Stimulated activated CD8-positive, alpha-beta memory T cell treated with anti-CD3 and anti-CD28 coated beads, Interleukin-4, amount 100 ng/mL, for 1 hour (primary cell): ENCODE data around the gene APBB2.

ENCODE experiments used
- DNase-seq, 2 donors: peaks; one replicate each; pipeline ENCODE4 v3.0.0-alpha.2; 2020; ENCODE audit warnings: low read depth in 2 of 2, low spot score in 1 of 2

Gene APBB2

DNA sequence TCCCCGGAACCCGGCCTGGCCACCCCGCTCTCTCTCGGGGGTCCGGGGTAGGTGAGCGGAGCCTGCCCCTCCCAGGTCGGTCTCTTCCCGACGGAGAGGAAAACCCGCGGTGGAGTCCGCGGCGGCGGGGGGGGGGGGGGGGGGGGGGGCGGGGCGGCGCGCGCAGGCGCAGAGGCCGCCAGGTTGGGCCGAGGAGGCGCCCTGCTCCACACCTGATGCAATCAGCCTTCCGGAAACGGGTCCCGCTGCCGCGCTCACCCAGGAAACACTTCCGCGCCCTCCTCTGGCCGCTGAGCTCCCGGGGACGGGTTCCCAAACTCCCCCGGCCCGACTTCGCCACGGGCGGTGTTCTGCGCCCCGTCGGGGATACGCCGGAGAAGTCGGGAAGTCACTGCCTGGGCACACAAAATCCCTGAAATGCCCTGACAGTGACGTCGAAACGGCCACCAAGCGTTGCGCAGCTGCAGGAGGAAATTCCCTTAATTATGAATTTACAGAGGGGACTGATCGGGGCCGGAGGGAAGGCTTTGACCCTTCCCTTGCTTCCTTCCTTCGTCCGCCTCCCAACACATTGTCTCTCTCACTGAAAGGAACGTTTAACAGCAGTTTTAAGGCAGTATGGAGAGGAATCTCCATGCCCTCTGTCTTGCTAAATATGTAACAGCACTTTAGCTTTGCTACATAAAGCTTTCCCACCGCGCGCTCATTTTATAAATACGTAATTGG lies 2.1 kb upstream of the APBB2 start:
- DNase-seq, result no peak

DNA sequence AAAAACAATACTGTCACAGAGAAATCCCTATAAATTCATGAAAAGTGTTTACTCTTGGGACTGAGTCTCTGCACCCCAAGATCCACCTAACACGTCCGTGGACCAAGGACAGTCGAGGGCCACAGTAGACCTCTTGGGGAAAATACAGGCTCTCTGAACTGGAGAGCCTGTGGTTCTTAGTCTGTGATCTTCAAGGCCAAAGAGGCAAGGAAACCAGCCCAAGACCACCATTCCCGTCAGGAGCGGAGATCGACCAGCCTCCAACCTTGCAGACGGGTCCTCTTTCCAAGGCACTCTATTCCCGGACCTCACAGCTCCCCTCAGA lies 1.6 kb upstream of the APBB2 start:
- no peak for DNase-seq

DNA sequence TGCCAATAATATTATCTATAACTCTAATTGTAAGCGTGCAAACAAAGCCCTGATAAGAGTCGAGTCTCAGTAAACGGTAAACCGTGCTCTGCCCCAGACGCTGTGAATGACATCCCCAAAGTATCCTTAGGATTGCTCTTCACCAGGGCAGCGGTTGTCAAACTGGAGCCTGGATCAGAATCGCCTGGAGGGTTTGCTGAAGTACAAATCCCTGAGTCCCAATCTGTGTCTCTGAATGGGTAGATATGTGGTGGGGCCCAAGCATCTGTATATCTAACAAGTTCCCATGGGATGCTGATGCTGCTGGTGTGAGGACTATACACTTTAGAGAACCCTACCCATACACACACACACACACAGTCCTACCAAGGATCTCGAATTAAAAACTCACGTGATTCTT lies 813 bp upstream of the APBB2 start:
- DNase-seq, result no peak

DNA sequence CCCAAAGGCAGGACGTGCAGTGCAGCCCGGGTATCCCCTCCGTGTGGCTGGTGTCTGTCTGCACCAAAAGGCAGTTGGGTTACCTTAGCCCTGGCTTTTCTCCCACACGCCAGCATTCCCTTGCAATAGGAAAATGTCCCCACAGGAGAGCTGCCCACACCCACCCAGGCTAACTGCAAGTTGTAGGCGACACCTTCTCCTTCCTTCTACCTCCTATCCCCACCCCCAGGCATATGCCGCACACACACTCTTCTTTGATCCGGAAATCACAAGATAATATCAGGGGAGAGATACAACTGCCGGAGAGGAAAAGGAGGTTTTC lies 444 bp upstream of the APBB2 start:
- no peak for DNase-seq

DNA sequence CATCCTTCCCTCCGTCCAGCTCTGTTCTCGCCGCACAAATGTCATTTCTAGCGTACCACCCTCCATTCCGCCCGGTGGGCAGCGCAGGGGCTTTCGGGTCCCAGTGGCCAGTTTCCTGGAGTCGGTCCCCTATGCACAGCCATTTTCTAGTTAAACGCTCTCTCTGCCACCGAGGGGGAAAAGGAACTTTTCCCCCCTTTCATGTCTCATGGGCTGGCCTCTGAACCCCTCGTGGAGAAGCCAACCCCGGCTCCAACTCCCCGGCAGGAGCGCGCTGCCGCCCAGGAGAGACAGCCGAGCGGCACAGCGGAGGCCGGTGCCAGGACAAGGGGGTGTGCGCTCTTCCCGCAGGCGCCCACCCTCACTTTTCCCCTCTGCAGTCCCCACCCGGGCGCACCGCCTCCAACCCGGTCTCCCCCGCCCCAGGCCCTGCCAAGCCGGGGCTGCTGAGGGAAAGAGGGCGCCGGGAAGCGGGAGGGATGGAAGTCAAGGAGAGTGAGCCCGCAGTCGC lies 662 bp downstream of the APBB2 start:
- no peak for DNase-seq

DNA sequence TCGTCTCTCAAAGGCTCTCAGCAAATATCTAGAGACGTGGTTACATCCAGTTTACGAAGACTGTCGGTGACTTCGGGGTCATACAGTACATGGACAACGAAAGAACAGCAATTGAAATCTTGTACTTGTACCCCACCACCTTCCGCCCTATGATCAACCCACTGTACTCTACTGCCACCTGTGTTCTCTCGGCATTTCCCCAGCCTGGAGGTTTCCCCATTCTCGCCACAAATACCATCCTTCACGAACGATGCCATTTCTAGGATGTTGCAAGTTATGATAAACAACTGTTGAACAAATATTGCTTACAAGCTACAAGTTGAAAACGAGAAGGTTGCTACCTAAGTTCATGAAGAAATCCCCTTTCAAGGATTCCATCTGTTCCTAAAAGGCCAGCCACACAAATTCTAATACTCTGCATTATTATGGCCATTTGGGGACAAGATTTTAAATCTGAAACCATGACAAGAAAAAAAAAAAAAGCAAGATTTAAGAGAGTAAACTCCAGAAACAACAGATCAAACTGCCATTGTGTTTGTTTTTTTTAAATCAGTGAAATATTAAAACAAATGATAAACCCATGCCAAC lies 1.6 kb downstream of the APBB2 start:
- DNase-seq, result no peak

DNA sequence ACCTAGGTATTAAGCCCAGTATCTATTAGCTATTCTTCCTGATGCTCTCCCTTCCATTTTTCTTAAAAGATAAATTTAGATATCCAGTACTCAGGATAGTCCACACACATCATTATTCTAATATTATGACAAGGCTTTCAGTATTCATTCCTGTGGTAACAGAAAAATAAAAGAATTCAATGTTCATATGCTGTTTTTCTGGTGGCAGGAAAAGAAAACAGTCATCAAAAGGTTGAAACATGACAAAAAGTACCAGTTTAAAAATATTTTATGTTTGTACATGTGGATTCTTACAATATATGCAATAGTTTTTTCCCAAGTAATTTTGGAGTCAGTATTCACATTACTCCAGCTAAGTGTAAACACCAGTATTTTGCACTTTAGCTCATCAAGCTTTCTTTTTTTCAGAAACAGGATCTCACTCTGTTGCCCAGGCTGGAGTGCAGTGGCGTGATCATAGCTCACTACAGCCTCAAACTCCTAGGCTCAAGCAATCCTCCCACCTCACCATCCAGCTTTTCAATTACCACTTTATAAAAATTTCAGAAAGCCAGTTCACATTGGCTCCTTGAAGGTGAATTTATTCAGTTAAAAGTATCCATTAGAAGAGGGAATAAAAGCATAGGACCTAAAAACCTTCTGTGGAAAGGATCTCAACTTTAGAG lies 2.3 kb downstream of the APBB2 start:
- no peak for DNase-seq

DNA sequence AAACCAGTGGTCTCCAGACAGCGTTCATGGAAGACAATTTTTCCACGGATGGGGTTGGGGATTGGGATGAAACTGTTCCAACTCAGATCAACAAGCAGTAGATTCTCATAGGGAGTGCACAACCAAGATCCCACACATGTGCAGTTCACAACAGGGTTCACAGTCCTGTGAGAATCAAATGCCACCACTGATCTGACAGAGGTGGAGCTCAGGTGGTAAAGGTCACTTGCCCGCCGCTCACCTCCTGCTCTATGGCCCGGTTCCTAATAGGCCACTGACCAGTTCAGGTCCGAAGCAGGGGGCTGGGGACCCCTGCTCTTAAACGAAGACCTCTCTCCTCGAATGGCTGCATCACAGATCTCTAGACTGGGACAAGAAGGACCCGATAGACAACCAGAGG lies 4.4 kb downstream of the APBB2 start:
- DNase-seq, result no peak

DNA sequence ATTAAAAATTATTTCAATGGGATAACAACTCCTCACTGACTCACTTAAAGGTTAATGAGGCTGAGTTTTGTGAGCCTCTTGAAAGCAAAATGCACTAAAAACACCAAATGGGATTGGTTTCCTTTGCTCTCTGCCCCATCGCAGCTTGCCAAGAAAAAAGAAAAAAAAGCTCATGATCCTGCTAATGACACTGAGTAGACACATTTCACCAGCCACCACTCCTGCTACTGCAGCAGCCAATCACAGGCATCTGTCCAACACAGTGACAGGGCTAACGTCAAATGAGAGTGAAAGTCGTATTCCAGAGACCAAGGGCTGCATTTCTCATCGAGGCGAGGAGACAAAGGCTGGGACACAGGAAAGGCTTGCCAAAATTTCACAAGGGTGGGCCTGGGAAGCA lies 5.2 kb downstream of the APBB2 start:
- DNase-seq, result no peak

DNA sequence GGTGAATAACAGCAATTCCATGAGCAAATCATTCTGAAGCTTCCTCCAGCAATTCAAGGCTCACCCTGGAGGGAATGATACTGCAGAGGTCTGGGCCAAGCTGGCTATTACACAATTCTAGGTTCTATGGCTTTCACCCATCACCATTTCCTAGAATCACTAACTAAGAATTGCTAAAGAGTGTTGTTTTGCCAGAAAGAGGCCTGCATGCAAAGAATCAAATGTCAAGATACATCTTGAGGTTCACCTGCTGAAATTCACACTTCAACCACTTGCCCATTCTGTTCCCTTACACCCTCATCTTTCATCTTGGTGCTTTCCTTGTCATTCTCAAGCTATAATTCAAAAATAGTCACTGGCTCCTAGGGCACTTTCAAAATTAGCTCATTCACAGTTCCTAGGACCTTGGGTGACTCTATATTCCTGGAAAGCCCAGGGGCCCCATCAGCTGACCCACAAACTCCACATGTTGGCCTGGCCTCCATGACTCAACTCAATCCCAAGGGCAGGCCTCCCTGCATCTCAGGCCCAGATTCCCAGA lies 7.0 kb downstream of the APBB2 start:
- no peak for DNase-seq

DNA sequence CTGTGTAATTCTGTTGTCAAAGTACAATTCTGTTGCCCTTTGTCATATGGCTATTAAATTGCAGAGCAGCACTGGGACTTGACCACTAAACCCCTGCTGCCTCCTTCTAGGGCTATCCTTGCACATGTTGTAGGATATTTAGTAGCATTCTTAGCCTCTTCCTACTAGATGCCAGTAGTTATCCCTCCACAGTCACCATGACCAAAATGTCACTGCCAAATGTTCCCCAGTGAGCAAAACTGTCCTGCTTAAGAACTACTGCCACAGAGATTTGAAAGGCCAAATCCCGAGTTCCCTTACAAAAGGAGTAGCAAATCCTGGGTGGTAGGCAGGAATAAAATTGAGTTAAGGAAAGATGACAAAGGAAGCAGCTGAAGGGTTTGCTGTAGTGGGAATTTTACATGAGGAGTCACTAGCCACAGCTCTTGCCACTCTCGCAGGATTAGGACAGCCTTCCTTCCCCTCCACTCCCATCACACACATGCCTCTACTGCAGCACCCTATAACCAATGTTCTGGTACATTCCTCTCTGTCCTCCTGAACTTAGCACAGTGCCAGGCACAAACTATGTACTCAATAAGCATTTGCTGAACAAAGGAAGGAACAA lies 8.4 kb downstream of the APBB2 start:
- DNase-seq, result no peak

DNA sequence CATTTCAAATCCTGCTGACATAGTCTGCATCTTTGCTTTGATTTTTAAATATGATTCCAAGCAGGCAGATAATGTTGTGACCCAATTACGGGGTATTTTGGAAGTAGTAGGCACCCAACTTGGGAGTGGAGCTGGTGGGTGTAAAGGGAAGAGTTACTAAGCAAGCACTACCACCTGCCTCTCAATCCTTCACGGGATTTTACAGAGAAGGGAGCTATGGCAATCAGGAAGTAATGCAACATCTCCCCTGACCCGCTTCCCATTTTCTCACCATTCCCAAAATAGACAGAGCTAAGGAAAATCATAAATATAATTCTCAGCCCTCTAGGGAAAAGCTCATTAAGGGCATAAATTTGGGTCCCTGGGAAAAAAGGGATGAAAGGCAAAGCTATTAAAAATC lies 9.2 kb downstream of the APBB2 start:
- DNase-seq, result no peak

DNA sequence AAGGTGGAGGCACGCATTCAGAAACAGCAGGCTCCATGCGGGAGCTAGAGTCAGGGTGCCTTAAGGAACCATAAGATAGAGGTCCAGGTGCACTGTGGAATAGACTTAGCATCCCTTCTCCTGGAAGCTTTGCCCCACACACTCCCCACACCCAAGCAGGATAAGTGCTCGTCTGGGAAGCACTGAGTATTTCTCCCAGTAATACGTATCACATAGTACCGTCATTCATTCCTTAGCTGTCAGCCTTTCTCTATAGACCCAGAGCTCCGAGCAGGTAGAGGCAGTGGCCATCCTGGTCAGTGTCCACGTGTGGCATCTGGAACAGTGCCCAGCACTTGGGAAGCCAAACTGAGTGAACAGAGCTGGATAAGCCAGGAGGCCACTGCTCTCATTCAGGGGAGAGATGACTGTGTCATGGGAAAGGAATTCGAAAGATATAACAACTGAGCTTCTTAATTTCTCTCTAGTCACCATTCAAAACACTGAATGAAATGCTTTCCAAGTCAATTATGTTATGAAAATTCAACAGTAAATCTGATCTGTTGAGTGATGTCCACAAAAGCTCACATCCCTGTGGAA lies 9.9 kb downstream of the APBB2 start:
- no peak for DNase-seq

DNA sequence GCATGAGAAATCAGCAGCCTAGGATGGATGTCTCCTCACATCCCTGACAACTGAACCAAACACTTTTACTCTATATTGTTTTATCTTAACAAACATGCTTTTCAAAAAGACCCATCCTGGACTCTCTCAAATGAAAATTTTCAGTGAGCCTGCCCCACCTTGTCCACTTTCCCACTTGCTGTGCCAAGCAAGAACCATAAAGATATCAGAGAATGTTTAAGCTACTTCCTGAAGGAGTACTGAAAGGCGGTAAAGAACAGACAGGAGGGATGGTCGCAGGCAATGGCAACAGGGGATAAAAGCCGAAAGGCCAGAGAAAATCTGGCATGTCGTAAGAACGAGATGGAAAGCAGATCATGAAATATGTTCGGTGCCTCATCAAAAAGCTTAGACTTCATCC lies 10.5 kb downstream of the APBB2 start:
- no peak for DNase-seq

DNA sequence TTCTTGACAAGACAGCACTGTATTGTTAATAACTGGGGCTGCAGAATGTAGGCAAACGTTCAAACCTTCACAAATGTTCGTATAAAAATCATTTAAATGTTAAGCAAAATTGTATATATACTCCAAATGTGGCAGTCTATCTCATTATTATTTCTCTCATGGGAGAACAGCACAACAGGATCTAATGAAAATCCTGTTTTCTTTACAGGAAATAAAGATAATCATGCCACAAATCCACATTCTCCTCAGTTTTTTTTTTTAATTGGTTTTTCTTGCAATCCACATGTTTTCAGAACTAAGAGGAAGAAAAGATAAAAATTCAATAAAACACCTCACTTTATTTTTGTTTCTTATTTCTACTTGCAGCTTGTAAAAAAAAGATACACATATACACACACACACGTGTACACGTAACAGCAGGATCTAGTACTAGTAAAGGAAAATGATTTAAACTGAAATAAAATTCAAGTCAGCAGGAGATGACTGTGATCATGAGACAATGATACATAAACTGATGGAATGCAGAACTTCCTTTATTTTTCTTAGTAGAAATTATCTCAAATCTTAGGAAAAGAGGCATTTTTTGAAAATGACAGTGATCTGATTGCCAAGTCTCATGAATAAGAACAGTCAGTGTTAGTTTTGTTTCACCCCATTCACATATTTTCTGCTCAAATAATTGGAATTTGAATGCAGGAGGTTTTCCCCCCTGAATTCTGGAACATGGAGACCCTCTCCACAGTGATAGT lies 11.3 kb downstream of the APBB2 start:
- no peak for DNase-seq

DNA sequence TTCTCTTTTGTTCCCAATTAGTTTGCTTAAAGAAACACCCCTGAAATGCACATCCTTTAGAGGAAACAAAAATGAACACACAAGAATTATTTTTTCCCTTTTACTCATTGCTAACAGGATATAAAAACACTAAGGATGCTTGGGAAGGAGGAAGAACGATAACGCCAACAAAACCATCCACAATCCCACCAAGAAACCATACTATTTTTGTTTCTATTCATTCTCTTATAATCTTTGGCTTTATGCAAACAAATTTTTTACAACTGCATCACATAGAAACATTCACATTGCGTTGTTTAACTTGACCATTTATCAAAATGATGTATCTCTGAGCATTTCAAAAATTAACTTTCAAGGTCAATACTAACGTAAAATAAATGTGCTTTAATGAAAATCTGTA lies 12.0 kb downstream of the APBB2 start:
- DNase-seq, result no peak

DNA sequence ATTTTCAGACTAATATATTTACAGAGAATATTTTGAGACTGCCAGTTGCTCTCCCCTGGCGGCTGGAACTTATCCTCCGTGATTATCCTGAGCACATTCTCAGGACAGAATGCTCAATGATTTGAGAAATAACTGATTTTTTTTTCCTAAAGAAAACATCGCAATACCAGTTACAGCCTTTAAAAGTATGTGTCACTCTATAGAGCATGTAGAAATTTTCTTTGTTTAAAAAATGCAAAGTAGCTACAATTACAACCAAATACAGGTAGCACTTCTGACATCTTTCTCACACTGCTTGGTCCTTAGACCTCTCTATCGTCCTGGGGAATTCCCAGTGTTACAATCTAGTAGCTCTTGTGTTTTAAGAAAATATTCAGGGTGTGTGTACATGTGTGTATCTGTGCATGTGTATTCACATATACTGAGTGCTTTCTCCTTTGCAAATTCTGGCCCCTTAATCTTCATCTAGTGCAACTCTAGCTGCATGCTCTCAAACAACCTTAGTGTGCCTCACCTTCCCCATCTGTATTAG lies 13.8 kb downstream of the APBB2 start:
- DNase-seq, result no peak

DNA sequence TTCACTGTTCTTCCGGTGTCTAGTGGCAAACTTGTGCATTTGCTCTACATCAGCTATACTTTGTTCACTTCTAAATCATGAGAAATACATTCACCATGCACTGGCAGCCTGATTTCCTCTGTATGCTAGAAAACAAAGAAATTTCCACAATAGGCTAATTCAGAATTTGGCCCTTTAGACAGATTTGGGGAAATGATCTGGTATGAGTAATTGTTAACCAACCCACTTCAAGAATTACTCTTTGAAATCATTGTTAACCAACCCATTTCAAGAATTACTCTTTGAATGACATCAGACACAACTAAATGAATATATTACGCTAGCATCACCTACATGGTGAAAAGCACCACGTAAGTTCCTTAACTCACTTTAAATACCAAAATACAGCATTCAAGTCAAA lies 14.6 kb downstream of the APBB2 start:
- DNase-seq, result no peak

DNA sequence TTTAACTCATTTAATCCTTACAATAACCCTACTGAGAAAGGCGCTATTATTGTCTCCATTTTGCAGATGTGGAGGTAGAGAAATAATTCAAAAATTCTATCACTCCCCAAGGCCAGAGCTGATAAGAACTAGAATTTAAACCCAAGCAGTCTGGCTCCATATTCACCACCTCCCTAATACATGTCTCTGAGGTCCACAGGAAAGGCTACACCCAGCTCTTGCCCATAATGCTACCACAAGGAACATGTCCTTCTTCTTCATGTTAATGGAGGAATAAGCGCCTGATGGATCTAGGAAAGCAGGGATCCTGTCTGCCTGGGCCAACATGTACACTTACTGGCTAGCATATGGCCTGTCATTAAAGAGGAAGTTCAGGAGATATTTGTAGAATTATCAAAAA lies 16.3 kb downstream of the APBB2 start:
- DNase-seq, result no peak

DNA sequence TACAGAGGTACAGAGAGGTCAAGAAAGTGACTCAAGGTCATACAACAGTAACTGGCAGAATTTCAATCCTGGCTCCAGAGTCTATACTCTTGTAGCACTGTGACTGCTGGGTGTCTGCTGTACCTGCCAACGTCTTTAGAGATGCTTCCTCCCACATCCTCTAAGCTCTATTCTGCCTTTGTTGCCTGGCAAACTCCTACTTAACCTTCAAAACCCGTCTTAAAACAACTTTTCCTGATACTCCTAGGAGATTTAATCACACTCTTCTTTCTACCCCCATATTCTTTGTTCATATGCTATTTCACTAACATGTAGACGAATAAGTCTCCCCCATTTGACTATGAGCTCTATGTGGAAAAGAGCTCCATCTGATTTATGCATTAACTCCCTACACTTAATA lies 16.8 kb downstream of the APBB2 start:
- no peak for DNase-seq
